Vagina (tissue), 2 donors: Measurements from ENCODE around the gene SEMA6D. TPM values are rescaled to one million over a fixed set of nuclear protein-coding genes. Genes with fewer than 3 reads are reported as not detected.

Source experiments
- DNase-seq, 2 donors: peaks; one replicate each; pipeline ENCODE4 v3.0.0-alpha.2; 2017; ENCODE audit errors: extremely low spot score in 2 of 2
- H3K27ac ChIP-seq: fragments of 200-600 bp; sonication (generic); one replicate; pipeline ENCODE4 v1.5.1; 2019
- H3K27me3 ChIP-seq: fragments of 200-600 bp; sonication (generic); one replicate; pipeline ENCODE4 v1.5.1; 2019
- H3K36me3 ChIP-seq, 2 donors: fragments of 200-600 bp; sonication (generic); one replicate each; pipeline ENCODE4 v1.5.1; 2017 to 2019
- H3K4me1 ChIP-seq: fragments of 200-600 bp; sonication (generic); one replicate; pipeline ENCODE4 v1.5.1; 2019
- H3K4me3 ChIP-seq, 2 donors: fragments of 200-600 bp; sonication (generic); 1 replicate in 1 of 2; 2 replicates in 1 of 2; pipeline ENCODE4 v1.5.1; 2016 to 2019
- H3K9me3 ChIP-seq: fragments of 200-600 bp; sonication (generic); one replicate; pipeline ENCODE4 v1.5.1; 2019
- POLR2A ChIP-seq, 2 donors: fragments of 450-650 bp; IDR thresholded peaks; one replicate each; pipeline ENCODE4 v1.6.1; 2017; ENCODE audit warnings: antibody characterized with exemption in 2 of 2, mild to moderate bottlenecking in 2 of 2, moderate library complexity in 2 of 2
- POLR2AphosphoS5 ChIP-seq, 2 donors: sonication (generic); formaldehyde crosslinking; IDR thresholded peaks; one replicate each; pipeline ENCODE4 v1.9.0; 2017; ENCODE audit warnings: antibody characterized with exemption in 2 of 2, mild to moderate bottlenecking in 2 of 2, low read depth in 1 of 2; ENCODE audit not compliant: insufficient read depth in 1 of 2
- intact Hi-C: fragments of 100-400 bp; cut with DNase I; formaldehyde crosslinking; loops from one replicate; pipeline ENCODE4 v1.15.1; 2023
- total RNA-seq: library from RNA; depleted of rRNA; stranded (reverse); fragments of >200 nt; gene quantifications from one replicate; pipeline ENCODE4 v1.2.3, GENCODE V29; 2016
- TF ChIP-seq, protein P1 (sequence below), 3 experiments: fragments of 450-650 bp in 2 of 3; fragments of 200-600 bp in 1 of 3; sonication (generic) in 1 of 3; IDR thresholded peaks; one replicate each; pipeline ENCODE4 v1.5.1; 2017 to 2019; ENCODE audit warnings: antibody characterized with exemption in 3 of 3, mild to moderate bottlenecking in 2 of 3, moderate library complexity in 2 of 3

SEMA6D gene
- total RNA-seq, 1 donor from 2014 or later: 34.9 TPM

DNA sequence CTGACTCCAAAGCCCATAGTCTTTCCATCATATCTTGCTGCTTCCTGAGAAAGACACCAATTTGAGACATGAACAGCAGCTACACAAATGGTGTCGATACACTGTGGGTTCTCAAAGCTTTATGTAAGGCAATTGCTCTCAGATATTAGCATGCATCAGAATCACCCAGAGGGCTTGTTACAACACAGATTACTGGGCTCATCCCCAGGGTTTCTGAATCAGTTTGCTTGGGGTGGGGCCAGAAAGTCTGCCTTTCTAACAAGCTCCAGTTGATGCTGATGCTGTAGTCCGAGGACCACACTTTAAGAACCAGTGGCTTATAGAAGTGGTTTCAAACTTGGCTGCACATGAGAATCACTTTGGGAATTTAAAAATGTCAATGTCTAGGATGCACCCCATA, 86.5 kb downstream of the SEMA6D start:
- DNase-seq: no peak
- TF ChIP-seq, protein P1, sequence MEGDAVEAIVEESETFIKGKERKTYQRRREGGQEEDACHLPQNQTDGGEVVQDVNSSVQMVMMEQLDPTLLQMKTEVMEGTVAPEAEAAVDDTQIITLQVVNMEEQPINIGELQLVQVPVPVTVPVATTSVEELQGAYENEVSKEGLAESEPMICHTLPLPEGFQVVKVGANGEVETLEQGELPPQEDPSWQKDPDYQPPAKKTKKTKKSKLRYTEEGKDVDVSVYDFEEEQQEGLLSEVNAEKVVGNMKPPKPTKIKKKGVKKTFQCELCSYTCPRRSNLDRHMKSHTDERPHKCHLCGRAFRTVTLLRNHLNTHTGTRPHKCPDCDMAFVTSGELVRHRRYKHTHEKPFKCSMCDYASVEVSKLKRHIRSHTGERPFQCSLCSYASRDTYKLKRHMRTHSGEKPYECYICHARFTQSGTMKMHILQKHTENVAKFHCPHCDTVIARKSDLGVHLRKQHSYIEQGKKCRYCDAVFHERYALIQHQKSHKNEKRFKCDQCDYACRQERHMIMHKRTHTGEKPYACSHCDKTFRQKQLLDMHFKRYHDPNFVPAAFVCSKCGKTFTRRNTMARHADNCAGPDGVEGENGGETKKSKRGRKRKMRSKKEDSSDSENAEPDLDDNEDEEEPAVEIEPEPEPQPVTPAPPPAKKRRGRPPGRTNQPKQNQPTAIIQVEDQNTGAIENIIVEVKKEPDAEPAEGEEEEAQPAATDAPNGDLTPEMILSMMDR (IDR thresholded peaks at IDR 0.05): no peak
- TF ChIP-seq POLR2AphosphoS5 (IDR thresholded peaks at IDR 0.05; ENCODE audit: insufficient read depth in 1 of 2, low read depth in 1 of 2) (no peak), POLR2A (IDR thresholded peaks at IDR 0.05) (no peak)
- intact Hi-C loops: no loop called here
- Histone ChIP-seq H3K27ac (no peak overlapping the region), H3K36me3 (no peaks in the 10 kb centered on the region), H3K27me3 (no peaks in the 10 kb centered on the region), H3K9me3 (no peaks in the 10 kb centered on the region), H3K4me3 (no peak overlapping the region), H3K4me1 (no peaks in the 10 kb centered on the region)

DNA sequence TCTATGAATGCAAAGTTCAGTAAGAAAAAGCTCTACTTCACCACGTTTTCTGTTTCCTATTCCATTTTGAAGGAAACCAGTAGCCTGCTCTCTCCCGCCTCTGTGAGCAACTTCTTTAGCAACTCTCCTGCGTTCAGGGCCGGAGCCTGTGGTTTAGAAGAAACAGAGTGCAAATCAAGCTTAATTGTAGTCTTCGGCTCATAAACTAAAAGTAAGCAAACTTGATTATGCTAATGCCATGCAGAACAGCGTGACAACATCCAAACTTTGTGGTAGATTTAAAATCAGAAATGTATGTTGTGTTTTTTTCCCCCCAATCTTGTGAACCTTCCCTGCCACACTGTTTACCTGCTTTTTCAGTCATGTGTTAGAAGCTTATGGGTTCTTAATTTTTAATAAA, 87.4 kb downstream of the SEMA6D start:
- no peak for DNase-seq
- no peaks in the 10 kb centered on the region for H3K4me1 ChIP-seq
- no peaks in the 10 kb centered on the region for H3K36me3 ChIP-seq
- TF ChIP-seq POLR2A (IDR thresholded peaks at IDR 0.05) (no peak), POLR2AphosphoS5 (IDR thresholded peaks at IDR 0.05; ENCODE audit: insufficient read depth in 1 of 2, low read depth in 1 of 2) (no peak)
- TF ChIP-seq, protein P1 (IDR thresholded peaks at IDR 0.05): no peak
- no peaks in the 10 kb centered on the region for H3K27me3 ChIP-seq
- H3K27ac ChIP-seq: no peak overlapping the region
- intact Hi-C loops: no loop called here
- H3K4me3 ChIP-seq: no peak overlapping the region
- H3K9me3 ChIP-seq: no peaks in the 10 kb centered on the region

DNA sequence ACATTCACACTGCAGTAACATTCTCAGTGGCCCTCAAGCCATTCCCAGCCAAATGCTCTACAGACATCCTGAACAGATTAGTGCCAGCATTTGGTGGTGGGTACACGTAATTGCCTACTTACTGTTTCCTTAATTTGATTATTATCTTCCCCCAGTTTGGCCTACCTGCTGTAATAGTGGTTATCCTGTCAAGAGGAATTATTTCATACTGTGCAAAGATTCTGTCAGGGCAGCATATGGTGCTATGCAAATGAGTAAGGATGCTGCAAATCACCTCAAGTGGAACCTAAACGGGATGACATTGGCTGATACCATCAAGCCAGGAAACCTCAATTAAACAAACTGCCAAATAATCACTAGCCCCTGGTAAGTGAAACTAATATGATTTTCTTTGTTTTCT, 88.7 kb downstream of the SEMA6D start:
- TF ChIP-seq, protein P1 (IDR thresholded peaks at IDR 0.05): no peak
- TF ChIP-seq POLR2AphosphoS5 (IDR thresholded peaks at IDR 0.05; ENCODE audit: insufficient read depth in 1 of 2, low read depth in 1 of 2) (no peak), POLR2A (IDR thresholded peaks at IDR 0.05) (no peak)
- H3K27ac ChIP-seq: no peak overlapping the region
- DNase-seq: no peak
- no peaks in the 10 kb centered on the region for H3K27me3 ChIP-seq
- intact Hi-C loops: no loop called here
- no peak overlapping the region for H3K4me3 ChIP-seq
- no peaks in the 10 kb centered on the region for H3K36me3 ChIP-seq
- no peaks in the 10 kb centered on the region for H3K9me3 ChIP-seq
- H3K4me1 ChIP-seq: no peaks in the 10 kb centered on the region

DNA sequence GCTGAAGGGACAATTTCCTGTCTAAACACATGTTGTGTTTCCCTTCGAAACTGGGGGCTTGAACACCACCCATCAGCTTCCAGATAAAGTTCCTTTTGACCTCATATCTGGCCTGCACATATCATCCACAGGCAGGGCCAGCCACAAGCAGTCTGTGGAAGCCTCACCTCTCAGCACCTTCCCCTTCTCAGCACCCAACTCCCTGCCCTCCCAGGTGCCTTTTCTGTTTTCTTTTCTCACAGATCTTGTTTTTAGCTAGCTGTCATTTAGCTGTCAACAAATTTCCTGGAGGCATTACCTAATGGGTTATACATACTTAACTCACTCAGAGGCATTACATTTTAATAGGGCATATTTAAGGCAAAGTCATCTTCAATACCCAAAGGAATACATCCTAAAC, 93.9 kb downstream of the SEMA6D start:
- no peak for TF ChIP-seq POLR2A (IDR thresholded peaks at IDR 0.05)
- TF ChIP-seq, protein P1 (IDR thresholded peaks at IDR 0.05): no peak
- TF ChIP-seq POLR2AphosphoS5 (IDR thresholded peaks at IDR 0.05; ENCODE audit: insufficient read depth in 1 of 2, low read depth in 1 of 2): no peak
- Histone ChIP-seq H3K36me3 (no peaks in the 10 kb centered on the region), H3K27ac (no peak overlapping the region), H3K27me3 (no peaks in the 10 kb centered on the region), H3K4me3 (no peak overlapping the region), H3K9me3 (no peaks in the 10 kb centered on the region), H3K4me1 (no peaks in the 10 kb centered on the region)
- no peak for DNase-seq
- intact Hi-C loops: no loop called here

DNA sequence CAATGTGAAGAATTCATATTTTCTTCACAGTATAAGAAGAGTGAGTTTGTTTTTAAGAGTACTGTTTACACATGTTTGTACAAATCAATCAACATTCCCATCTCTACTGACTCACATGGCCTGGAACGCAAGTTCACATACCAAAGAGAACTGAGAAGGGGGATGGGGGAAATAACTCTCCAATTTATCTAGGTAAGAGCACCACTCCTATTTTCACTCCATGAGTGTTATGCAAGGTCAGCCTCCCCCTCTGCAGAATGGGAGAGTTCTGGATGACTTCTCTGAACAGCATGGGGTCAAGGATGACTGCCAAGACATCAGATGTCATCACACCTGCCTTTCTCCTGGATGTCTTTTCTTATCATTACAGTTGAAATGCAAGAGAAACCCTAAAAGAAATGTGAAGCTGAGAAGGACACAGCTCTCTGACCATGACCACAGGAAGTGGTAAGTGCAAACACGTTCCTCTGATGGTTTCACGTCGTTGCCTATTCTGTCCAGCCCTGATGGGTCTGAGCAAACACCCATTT, 95.2 kb downstream of the SEMA6D start:
- no peak overlapping the region for H3K27ac ChIP-seq
- no peaks in the 10 kb centered on the region for H3K27me3 ChIP-seq
- intact Hi-C loops: no loop called here
- no peak for DNase-seq
- no peak overlapping the region for H3K4me3 ChIP-seq
- H3K36me3 ChIP-seq: no peaks in the 10 kb centered on the region
- TF ChIP-seq, protein P1 (IDR thresholded peaks at IDR 0.05): no peak
- TF ChIP-seq POLR2AphosphoS5 (IDR thresholded peaks at IDR 0.05; ENCODE audit: insufficient read depth in 1 of 2, low read depth in 1 of 2): no peak
- no peak for TF ChIP-seq POLR2A (IDR thresholded peaks at IDR 0.05)
- no peaks in the 10 kb centered on the region for H3K4me1 ChIP-seq
- H3K9me3 ChIP-seq: no peaks in the 10 kb centered on the region
